Panc1 (cell line): ENCODE measurements around the gene IL33. TPM values are rescaled to one million over a fixed set of nuclear protein-coding genes. Genes with fewer than 3 reads are reported as not detected.

Experiments used
- ATAC-seq: fragments of 200-7000 bp; cut with Tn5 transposase; 2 replicates; pipeline ENCODE4 v1.9.1; 2020; ENCODE audit warnings: mild to moderate bottlenecking, moderate library complexity
- BruUV-seq: library from RNA; stranded (reverse); fragments of 400-500 nt; replicated peaks from 2 replicates; lab custom pipeline; 2021; lab: Mats Ljungman, UMichigan
- CTCF ChIA-PET: fragments of 300-600 bp; sonication (Branson Sonifier 250); formaldehyde crosslinking; loops from one replicate; lab custom pipeline; 2022; ENCODE audit warnings: antibody characterized with exemption; lab: Charles Lee
- POLR2A ChIA-PET: fragments of 300-600 bp; sonication (Branson Sonifier 250); formaldehyde crosslinking; loops from one replicate; lab custom pipeline; 2022; ENCODE audit warnings: antibody characterized with exemption; lab: Charles Lee
- DNase-seq: peaks from one replicate; pipeline ENCODE4 v3.0.0-alpha.2; 2010; ENCODE audit warnings: low read depth, low spot score
- H3K27ac ChIP-seq: 2 replicates; pipeline ENCODE4 v1.5.1; 2011; ENCODE audit warnings: mild to moderate bottlenecking, low read length, inconsistent platforms
- H3K27me3 ChIP-seq: fragments of 200-500 bp; sonication (Bioruptor generic); 2 replicates; pipeline ENCODE4 v1.6.0; 2014; ENCODE audit warnings: low read length, inconsistent platforms; ENCODE audit not compliant: control insufficient read depth, insufficient read depth
- H3K36me3 ChIP-seq: fragments of 200-500 bp; sonication (Bioruptor generic); 2 replicates; pipeline ENCODE4 v1.5.1; 2014; ENCODE audit warnings: inconsistent platforms, mild to moderate bottlenecking, low read length, moderate library complexity; ENCODE audit not compliant: control insufficient read depth, insufficient read depth
- H3K4me1 ChIP-seq: 2 replicates; pipeline ENCODE4 v1.5.1; 2011; ENCODE audit warnings: inconsistent platforms, mild to moderate bottlenecking, low read length, moderate library complexity; ENCODE audit not compliant: control insufficient read depth, insufficient read depth
- H3K4me3 ChIP-seq, 2 experiments: 2 replicates each; pipeline ENCODE4 v1.5.1; 2011 to 2012; ENCODE audit warnings: low read depth in 2 of 2, low read length in 2 of 2, mild to moderate bottlenecking in 2 of 2, inconsistent platforms in 1 of 2, moderate library complexity in 1 of 2
- H3K9me3 ChIP-seq: fragments of 200-500 bp; sonication (Bioruptor generic); 2 replicates; pipeline ENCODE4 v1.5.1; 2014; ENCODE audit warnings: low read depth, mild to moderate bottlenecking, inconsistent platforms, low read length, moderate library complexity; ENCODE audit not compliant: control insufficient read depth, insufficient read depth
- POLR2AphosphoS5 ChIP-seq: IDR thresholded peaks from 2 replicates; pipeline ENCODE4 v1.6.1; 2012; ENCODE audit warnings: mild to moderate bottlenecking, low read depth, low read length, moderate library complexity
- SIN3A ChIP-seq: IDR thresholded peaks from 2 replicates; pipeline ENCODE4 v1.6.1; 2012; ENCODE audit warnings: low read depth, mild to moderate bottlenecking, low read length, moderate library complexity, borderline replicate concordance; ENCODE audit not compliant: insufficient read depth
- TCF7L2 ChIP-seq: IDR thresholded peaks from 2 replicates; pipeline ENCODE4 v1.6.1; 2011; ENCODE audit warnings: mild to moderate bottlenecking, low read depth, low read length, inconsistent platforms
- in situ Hi-C: cut with HindIII; loops from 2 replicates; pipeline ENCODE4 v1.10.0; 2016; ENCODE audit warnings: low sequenced_read_pairs, low pct_unique_long_range_greater_than_20kb
- intact Hi-C: fragments of 100-400 bp; cut with micrococcal nuclease; formaldehyde crosslinking; loops from one replicate; pipeline ENCODE4 v1.10.0; 2022; ENCODE audit not compliant: unreplicated experiment
- total RNA-seq: library from RNA; stranded (reverse); gene quantifications from one replicate; pipeline ENCODE4 v1.2.1, GENCODE V29; 2021; ENCODE audit not compliant: unreplicated experiment
- TF ChIP-seq, protein P1 (sequence below): fragments of 450-650 bp; IDR thresholded peaks from 2 replicates; pipeline ENCODE4 v1.5.1; 2017; ENCODE audit warnings: mild to moderate bottlenecking
- TF ChIP-seq, protein P2 (sequence below), 2 experiments: IDR thresholded peaks; 2 replicates each; pipeline ENCODE4 v1.6.1; 2011 to 2012; ENCODE audit warnings: low read depth in 2 of 2, control low read depth in 1 of 2, low read length in 1 of 2, mild to moderate bottlenecking in 1 of 2, moderate library complexity in 1 of 2; ENCODE audit not compliant: insufficient read depth in 1 of 2

The IL33 gene
- total RNA-seq, 1 experiment from 2014 or later, result not detected

DNA sequence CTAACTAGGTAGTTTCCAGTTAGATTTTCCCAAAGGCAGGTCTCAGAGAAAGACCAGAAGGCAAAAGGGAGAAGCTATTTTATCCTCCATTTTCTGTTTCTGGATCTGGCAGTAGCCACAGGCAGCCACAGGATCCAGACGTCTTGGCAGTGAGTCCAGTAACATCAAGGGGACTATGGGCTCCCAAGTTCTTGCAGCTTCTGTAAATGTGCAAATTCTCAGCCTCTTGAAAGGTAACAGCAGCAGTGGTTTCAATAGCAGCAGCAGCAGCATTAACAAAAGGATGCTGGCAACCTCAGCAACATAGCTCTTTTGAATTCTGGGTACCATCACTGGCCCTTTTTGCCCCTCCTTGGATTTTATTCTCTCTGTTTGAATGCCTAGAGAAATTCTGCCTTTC is 27.1 kb upstream of the IL33 start:
- Histone ChIP-seq H3K4me3 (no peak overlapping the region), H3K9me3 (no peaks in the 10 kb centered on the region), H3K4me1 (no peaks in the 10 kb centered on the region), H3K27ac (no peak overlapping the region), H3K27me3 (no peaks in the 10 kb centered on the region), H3K36me3 (no peaks in the 10 kb centered on the region)
- in situ Hi-C loops (no loop called here), intact Hi-C loops (no loop called here)
- POLR2A ChIA-PET, result no interaction called here
- ATAC-seq, result no peak
- BruUV-seq, result no TSS peak
- TF ChIP-seq TCF7L2 (no peak), SIN3A (no peak), POLR2AphosphoS5 (no peak)
- TF ChIP-seq, protein P1, sequence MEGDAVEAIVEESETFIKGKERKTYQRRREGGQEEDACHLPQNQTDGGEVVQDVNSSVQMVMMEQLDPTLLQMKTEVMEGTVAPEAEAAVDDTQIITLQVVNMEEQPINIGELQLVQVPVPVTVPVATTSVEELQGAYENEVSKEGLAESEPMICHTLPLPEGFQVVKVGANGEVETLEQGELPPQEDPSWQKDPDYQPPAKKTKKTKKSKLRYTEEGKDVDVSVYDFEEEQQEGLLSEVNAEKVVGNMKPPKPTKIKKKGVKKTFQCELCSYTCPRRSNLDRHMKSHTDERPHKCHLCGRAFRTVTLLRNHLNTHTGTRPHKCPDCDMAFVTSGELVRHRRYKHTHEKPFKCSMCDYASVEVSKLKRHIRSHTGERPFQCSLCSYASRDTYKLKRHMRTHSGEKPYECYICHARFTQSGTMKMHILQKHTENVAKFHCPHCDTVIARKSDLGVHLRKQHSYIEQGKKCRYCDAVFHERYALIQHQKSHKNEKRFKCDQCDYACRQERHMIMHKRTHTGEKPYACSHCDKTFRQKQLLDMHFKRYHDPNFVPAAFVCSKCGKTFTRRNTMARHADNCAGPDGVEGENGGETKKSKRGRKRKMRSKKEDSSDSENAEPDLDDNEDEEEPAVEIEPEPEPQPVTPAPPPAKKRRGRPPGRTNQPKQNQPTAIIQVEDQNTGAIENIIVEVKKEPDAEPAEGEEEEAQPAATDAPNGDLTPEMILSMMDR, result no peak
- TF ChIP-seq, protein P2, sequence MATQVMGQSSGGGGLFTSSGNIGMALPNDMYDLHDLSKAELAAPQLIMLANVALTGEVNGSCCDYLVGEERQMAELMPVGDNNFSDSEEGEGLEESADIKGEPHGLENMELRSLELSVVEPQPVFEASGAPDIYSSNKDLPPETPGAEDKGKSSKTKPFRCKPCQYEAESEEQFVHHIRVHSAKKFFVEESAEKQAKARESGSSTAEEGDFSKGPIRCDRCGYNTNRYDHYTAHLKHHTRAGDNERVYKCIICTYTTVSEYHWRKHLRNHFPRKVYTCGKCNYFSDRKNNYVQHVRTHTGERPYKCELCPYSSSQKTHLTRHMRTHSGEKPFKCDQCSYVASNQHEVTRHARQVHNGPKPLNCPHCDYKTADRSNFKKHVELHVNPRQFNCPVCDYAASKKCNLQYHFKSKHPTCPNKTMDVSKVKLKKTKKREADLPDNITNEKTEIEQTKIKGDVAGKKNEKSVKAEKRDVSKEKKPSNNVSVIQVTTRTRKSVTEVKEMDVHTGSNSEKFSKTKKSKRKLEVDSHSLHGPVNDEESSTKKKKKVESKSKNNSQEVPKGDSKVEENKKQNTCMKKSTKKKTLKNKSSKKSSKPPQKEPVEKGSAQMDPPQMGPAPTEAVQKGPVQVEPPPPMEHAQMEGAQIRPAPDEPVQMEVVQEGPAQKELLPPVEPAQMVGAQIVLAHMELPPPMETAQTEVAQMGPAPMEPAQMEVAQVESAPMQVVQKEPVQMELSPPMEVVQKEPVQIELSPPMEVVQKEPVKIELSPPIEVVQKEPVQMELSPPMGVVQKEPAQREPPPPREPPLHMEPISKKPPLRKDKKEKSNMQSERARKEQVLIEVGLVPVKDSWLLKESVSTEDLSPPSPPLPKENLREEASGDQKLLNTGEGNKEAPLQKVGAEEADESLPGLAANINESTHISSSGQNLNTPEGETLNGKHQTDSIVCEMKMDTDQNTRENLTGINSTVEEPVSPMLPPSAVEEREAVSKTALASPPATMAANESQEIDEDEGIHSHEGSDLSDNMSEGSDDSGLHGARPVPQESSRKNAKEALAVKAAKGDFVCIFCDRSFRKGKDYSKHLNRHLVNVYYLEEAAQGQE (IDR thresholded peaks at IDR 0.05; ENCODE audit: insufficient read depth in 1 of 2, low read depth in 2 of 2, low read length in 1 of 2), result no peak
- DNase-seq, result no peak
- CTCF ChIA-PET, result no interaction called here

DNA sequence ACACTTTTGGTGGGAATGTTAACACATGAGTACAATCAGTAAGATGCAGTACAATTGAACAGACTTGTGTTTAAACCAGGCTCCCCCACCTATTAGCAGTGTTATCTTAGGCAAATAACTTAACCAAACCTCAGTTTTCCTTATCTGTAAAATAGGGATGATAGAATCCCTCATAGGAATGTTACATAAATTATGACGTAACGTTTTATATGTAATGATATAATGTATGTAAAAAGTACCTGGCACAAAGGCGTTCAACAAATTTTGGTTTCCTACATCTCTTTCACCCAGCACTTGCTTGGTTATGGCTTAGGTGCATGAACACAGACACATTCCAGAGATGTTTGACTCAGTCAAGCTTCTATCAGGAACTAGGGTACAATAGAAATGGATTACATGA is 26.7 kb upstream of the IL33 start:
- ChIA-PET CTCF (no interaction called here), POLR2A (no interaction called here)
- intact Hi-C loops (no loop called here), in situ Hi-C loops (no loop called here)
- no peak for DNase-seq
- no peaks in the 10 kb centered on the region for H3K4me1 ChIP-seq
- no TSS peak for BruUV-seq
- ATAC-seq, result no peak
- no peaks in the 10 kb centered on the region for H3K27me3 ChIP-seq
- TF ChIP-seq, protein P1, result no peak
- TF ChIP-seq TCF7L2 (no peak), POLR2AphosphoS5 (no peak), SIN3A (no peak)
- TF ChIP-seq, protein P2 (IDR thresholded peaks at IDR 0.05; ENCODE audit: insufficient read depth in 1 of 2, low read depth in 2 of 2, low read length in 1 of 2), result no peak
- H3K4me3 ChIP-seq, result no peak overlapping the region
- H3K27ac ChIP-seq, result no peak overlapping the region
- no peaks in the 10 kb centered on the region for H3K36me3 ChIP-seq
- H3K9me3 ChIP-seq, result no peaks in the 10 kb centered on the region
